Nephron (organoid): ENCODE results near the gene AMFR.
"Not testable (repeated sequence)": the region's sequence is repeated elsewhere in the genome, so short reads cannot be mapped to it uniquely, and the experiment has no call there.

Experiments used
- H3K27ac Mint-ChIP-seq, 3 experiments: 2 replicates each; pipeline ENCODE4 v1.8.0; 2020; ENCODE audit warnings: mixed read lengths in 3 of 3, mild to moderate bottlenecking in 2 of 3, moderate library complexity in 1 of 3
- H3K27me3 Mint-ChIP-seq: 2 replicates; pipeline ENCODE4 v1.8.0; 2021; ENCODE audit warnings: low read depth, mild to moderate bottlenecking, moderate library complexity, mixed read lengths
- H3K36me3 Mint-ChIP-seq: 2 replicates; pipeline ENCODE4 v1.8.0; 2020; ENCODE audit warnings: low read depth, mixed read lengths
- H3K4me1 Mint-ChIP-seq: 2 replicates; pipeline ENCODE4 v1.8.0; 2020; ENCODE audit warnings: mixed read lengths
- H3K4me3 Mint-ChIP-seq, 3 experiments: 2 replicates each; pipeline ENCODE4 v1.8.0; 2020; ENCODE audit warnings: mild to moderate bottlenecking in 3 of 3, mixed read lengths in 3 of 3, moderate library complexity in 2 of 3
- H3K9me3 Mint-ChIP-seq: 2 replicates; pipeline ENCODE4 v1.8.0; 2020; ENCODE audit warnings: mixed read lengths
- TF ChIP-seq, protein P1 (sequence below), 3 experiments: fragments of 200-600 bp; sonication (generic); IDR thresholded peaks; one replicate each; pipeline ENCODE4 v1.5.0; 2021; ENCODE audit warnings: antibody characterized with exemption in 3 of 3; ENCODE audit not compliant: unreplicated experiment in 3 of 3

AMFR gene

DNA sequence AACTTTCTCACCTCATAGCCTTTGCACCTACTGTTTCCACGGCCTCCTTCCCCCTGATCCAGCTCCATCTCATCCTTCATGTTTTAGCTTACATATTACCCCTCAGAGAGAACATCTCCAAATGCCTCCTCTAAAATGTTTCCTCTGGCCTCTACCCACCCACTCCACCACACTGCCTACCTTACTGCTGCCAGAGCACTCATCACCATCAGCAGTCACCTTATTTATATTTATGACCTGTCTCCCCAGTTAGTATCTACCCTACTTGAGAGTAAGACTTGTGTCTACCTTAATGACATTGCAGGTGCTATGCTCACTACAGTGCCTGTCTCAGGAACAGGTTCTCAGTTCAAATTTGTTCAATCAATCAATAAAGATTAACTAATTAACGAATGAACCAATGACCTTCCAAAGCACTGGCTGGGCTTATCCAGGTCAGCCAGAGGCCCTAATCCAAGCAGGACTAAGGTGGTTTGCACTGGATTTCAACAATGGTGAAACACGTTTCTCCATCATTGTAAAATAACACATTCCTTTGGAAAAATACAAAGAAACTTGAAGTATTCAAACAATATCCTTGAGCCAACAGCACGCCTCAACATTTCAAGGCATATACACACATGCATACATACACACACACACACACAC, 41.1 kb downstream of the AMFR start:
- no peaks in the 10 kb centered on the region for H3K27me3 Mint-ChIP-seq
- no peak overlapping the region for H3K4me3 Mint-ChIP-seq
- H3K9me3 Mint-ChIP-seq = peaks cover 28% of the 10 kb centered on the region
- H3K4me1 Mint-ChIP-seq = no peaks in the 10 kb centered on the region
- no peak overlapping the region for H3K27ac Mint-ChIP-seq
- peaks cover 84% of the 10 kb centered on the region for H3K36me3 Mint-ChIP-seq
- TF ChIP-seq, protein P1, sequence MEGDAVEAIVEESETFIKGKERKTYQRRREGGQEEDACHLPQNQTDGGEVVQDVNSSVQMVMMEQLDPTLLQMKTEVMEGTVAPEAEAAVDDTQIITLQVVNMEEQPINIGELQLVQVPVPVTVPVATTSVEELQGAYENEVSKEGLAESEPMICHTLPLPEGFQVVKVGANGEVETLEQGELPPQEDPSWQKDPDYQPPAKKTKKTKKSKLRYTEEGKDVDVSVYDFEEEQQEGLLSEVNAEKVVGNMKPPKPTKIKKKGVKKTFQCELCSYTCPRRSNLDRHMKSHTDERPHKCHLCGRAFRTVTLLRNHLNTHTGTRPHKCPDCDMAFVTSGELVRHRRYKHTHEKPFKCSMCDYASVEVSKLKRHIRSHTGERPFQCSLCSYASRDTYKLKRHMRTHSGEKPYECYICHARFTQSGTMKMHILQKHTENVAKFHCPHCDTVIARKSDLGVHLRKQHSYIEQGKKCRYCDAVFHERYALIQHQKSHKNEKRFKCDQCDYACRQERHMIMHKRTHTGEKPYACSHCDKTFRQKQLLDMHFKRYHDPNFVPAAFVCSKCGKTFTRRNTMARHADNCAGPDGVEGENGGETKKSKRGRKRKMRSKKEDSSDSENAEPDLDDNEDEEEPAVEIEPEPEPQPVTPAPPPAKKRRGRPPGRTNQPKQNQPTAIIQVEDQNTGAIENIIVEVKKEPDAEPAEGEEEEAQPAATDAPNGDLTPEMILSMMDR (IDR thresholded peaks at IDR 0.05; ENCODE audit: unreplicated experiment in 3 of 3) = no peak

DNA sequence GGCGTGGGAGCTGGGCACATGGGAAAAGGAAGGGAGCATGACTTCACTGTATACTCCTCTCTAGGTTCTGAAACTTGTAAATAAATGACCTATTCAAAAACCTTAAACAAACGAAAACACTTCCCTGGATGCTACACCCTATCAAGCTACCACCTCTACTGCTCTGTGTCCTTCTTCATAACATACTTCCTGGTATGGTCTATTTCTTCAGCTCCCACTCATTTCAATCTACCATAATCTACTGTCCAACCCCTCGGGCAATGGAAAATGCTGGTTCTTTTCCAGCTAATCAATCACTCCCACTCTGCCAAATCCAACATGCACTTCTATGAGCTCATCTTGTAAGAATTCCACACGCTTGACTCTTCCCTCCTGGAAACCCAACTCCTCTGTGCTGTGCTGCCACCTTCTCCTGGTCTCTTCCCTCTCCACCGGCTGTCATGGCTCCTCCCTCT, 42.4 kb downstream of the AMFR start:
- Mint-ChIP-seq H3K36me3 (peaks cover 87% of the 10 kb centered on the region), H3K27me3 (no peaks in the 10 kb centered on the region), H3K4me1 (no peaks in the 10 kb centered on the region), H3K9me3 (peaks cover 40% of the 10 kb centered on the region), H3K27ac (no peak overlapping the region), H3K4me3 (no peak overlapping the region)
- TF ChIP-seq, protein P1 (IDR thresholded peaks at IDR 0.05; ENCODE audit: unreplicated experiment in 3 of 3) = no peak

DNA sequence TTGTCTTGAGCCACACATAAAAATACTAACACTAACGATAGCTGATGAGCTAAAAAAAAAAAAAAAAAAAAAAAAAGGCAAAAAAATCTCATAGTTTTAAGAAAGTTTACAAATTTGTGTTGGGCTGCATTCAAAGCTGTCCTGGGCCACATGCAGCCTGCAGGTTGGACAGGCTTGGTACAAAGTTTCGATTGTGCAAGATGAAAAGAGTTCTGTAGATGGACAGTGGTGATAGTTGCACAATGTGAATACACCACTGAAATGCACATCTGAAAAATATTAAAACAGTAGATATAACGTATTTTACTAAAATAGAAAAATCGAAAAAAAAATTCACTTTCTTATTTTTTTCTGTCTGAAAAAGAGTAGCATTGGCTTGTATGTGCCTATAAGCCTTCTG, 42.9 kb downstream of the AMFR start:
- no peaks in the 10 kb centered on the region for H3K27me3 Mint-ChIP-seq
- H3K9me3 Mint-ChIP-seq = peaks cover 44% of the 10 kb centered on the region
- H3K4me3 Mint-ChIP-seq = no peak overlapping the region
- TF ChIP-seq, protein P1 (IDR thresholded peaks at IDR 0.05; ENCODE audit: unreplicated experiment in 3 of 3) = no peak
- peaks cover 89% of the 10 kb centered on the region for H3K36me3 Mint-ChIP-seq
- no peaks in the 10 kb centered on the region for H3K4me1 Mint-ChIP-seq
- H3K27ac Mint-ChIP-seq = no peak overlapping the region

DNA sequence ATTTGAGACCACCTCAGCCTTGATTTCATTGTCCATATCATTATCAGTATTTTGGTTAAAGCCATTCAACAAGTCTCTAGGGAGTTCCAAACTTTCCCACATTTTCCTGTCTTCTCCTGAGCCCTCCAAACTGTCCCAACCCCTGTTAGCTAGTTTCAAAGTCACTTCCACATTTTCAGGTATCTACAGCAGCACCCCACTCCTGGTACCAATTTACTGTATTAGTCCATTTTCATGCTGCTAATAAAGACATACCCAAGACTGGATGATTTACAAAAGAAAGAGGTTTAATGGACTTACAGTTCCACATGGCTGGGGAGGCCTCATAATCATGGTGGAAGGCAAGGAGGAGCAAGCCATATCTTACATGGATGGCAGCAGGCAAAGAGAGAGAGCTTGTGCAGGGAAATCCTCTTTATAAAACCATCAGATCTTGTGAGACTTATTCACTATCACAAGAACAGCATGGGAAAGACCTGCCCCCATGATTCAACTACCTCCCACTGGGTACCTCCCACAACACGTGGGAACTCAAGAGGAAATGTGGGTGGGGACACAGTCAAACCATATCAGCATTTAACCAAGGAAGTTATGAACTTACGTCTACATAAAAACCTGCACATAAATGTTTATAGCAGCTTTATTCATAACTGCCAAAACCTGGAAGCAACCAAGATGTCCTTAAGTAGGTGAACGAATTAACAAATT, 44.4 kb downstream of the AMFR start:
- Mint-ChIP-seq H3K36me3 (peaks cover 97% of the 10 kb centered on the region), H3K9me3 (peaks cover 47% of the 10 kb centered on the region)
- not testable (repeated sequence) for H3K27ac Mint-ChIP-seq, H3K4me1 Mint-ChIP-seq, H3K4me3 Mint-ChIP-seq, H3K27me3 Mint-ChIP-seq

DNA sequence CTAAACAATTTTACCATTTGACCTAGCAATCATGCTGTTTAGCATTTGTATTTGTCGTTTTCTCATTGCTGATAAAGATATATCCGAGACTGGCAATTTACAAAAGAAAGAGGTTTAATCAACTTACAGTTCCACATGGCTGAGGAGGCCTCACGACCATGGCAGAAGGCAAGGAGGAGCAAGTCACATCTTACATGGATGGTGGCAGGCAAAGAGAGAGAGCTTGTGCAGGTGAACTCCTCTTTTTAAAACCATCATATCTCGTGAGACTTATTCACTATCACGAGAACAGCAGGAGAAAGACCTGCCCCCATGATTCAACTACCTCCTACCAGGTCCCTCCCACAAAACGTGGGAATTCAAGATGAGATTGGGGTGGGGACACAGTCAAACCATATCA, 46.3 kb downstream of the AMFR start:
- peaks cover 96% of the 10 kb centered on the region for H3K36me3 Mint-ChIP-seq
- H3K4me3 Mint-ChIP-seq, H3K27me3 Mint-ChIP-seq, H3K4me1 Mint-ChIP-seq, H3K27ac Mint-ChIP-seq: not testable (repeated sequence)
- peaks cover 47% of the 10 kb centered on the region for H3K9me3 Mint-ChIP-seq

DNA sequence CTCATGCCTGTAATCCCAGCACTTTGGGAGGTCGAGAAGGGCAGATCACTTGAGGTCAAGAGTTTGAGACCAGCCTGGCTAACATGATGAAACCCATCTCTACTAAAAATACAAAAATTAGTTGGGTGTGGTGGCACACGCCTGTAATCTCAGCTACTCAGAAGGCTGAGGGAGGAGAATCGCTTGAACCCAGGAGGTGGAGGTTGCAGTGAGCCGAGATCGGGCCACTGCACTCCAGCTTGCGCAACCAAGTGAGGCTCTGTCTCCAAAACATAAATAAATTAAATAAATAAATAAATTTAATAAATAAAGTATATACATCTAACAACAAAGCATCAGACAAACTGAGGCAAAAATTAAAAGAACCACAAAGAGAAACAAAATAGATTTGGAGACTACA, 49.6 kb downstream of the AMFR start:
- Mint-ChIP-seq H3K4me1 (peaks cover 23% of the 10 kb centered on the region), H3K9me3 (peaks cover 30% of the 10 kb centered on the region), H3K36me3 (peaks cover 72% of the 10 kb centered on the region)
- not testable (repeated sequence) for H3K27me3 Mint-ChIP-seq, H3K4me3 Mint-ChIP-seq, H3K27ac Mint-ChIP-seq

DNA sequence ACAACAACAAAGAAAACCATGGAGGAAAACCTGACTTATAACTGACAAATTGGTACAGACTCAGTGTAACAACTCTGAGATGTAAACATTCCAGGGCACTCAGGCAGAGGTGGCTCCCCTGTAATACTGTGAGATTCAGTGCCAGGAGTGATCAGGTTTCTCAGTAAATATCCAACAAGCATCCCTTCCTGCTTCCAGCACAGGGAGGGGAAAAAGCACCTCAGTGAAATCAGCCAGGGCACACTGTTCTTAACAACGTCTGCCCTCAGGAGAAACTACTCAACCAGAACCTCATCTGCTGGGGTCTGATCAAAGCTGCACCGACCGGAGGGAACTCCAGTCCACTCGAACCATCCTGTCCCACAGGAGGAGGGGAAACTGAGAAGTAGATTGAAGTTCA, 52.3 kb downstream of the AMFR start:
- Mint-ChIP-seq H3K4me1 (peaks cover 31% of the 10 kb centered on the region), H3K9me3 (peaks cover 8% of the 10 kb centered on the region), H3K4me3 (no peak overlapping the region), H3K27me3 (no peaks in the 10 kb centered on the region), H3K27ac (peak overlapping the region; percentile 26 to 98 (median 57)), H3K36me3 (peaks cover 56% of the 10 kb centered on the region)
- TF ChIP-seq, protein P1 (IDR thresholded peaks at IDR 0.05; ENCODE audit: unreplicated experiment in 3 of 3) = no peak
